GM12892 (cell line): ENCODE measurements around the gene GNB1L.
A peak's percentile ranks its signal among the peaks of the same experiment; 100 is the strongest.
"Not testable (repeated sequence)": the region's sequence is repeated elsewhere in the genome, so short reads cannot be mapped to it uniquely, and the experiment has no call there.

Source experiments
- DNase-seq: peaks from one replicate; pipeline ENCODE4 v3.0.0; 2011; ENCODE audit not compliant: insufficient read length
- FAIRE-seq: peaks from 2 replicates; lab custom pipeline; 2011; peaks lifted over from hg19 to GRCh38; lab: Jason Lieb, UNC
- POLR2A ChIP-seq: IDR thresholded peaks from 2 replicates; pipeline ENCODE4 v1.6.1; 2011; ENCODE audit warnings: low read depth, low read length, control low read depth
- POLR2AphosphoS5 ChIP-seq: IDR thresholded peaks from 2 replicates; pipeline ENCODE4 v1.6.1; 2011; ENCODE audit warnings: low read depth, low read length, control low read depth
- TAF1 ChIP-seq: IDR thresholded peaks from 2 replicates; pipeline ENCODE4 v1.6.1; 2011; ENCODE audit warnings: low read depth, mild to moderate bottlenecking, control low read depth, low read length, borderline replicate concordance

GNB1L gene

GRCh38 chr22:19832476-19833108 is 22.1 kb downstream of the GNB1L start:
- TF ChIP-seq POLR2AphosphoS5, result no peak
- no peak for TF ChIP-seq TAF1
- TF ChIP-seq POLR2A, result no peak
- FAIRE-seq (no peak), DNase-seq (no peak)

- not testable (repeated sequence) for FAIRE-seq, DNase-seq
These were observed 22.7 kb downstream of the GNB1L start for GRCh38 chr22:19831979-19832378.

- TF ChIP-seq POLR2AphosphoS5, result no peak
- TF ChIP-seq POLR2A, result no peak
- no peak for TF ChIP-seq TAF1
- no peak for FAIRE-seq
- no peak for DNase-seq
These were observed 23.7 kb downstream of the GNB1L start for GRCh38 chr22:19831016-19831415.

- DNase-seq (no peak), FAIRE-seq (no peak)
- no peak for TF ChIP-seq POLR2A
- TF ChIP-seq TAF1, result no peak
- TF ChIP-seq POLR2AphosphoS5, result no peak
These were observed 26.7 kb downstream of the GNB1L start for GRCh38 chr22:19828035-19828401.

- FAIRE-seq (peak; percentile 40), DNase-seq (no peak)
These were observed 27.2 kb downstream of the GNB1L start for GRCh38 chr22:19827341-19828034.

GRCh38 chr22:19826619-19826950 is 28.1 kb downstream of the GNB1L start:
- no peak for DNase-seq
- FAIRE-seq, result no peak
- TF ChIP-seq POLR2AphosphoS5 (no peak), TAF1 (no peak), POLR2A (no peak)

More at GRCh38 chr22:19827341-19828034, 27.2 kb downstream of the GNB1L start:
- no peak for TF ChIP-seq TAF1
- no peak for TF ChIP-seq POLR2AphosphoS5
- TF ChIP-seq POLR2A, result no peak

GRCh38 chr22:19825904-19826618 is 28.6 kb downstream of the GNB1L start:
- no peak for TF ChIP-seq POLR2AphosphoS5
- no peak for TF ChIP-seq POLR2A
- TF ChIP-seq TAF1, result no peak
- DNase-seq (no peak), FAIRE-seq (no peak)

- FAIRE-seq (no peak), DNase-seq (no peak)
- TF ChIP-seq TAF1 (no peak), POLR2AphosphoS5 (no peak), POLR2A (no peak)
These were observed 29.7 kb downstream of the GNB1L start for GRCh38 chr22:19824926-19825339.

- TF ChIP-seq POLR2AphosphoS5, result no peak
- no peak for TF ChIP-seq POLR2A
- no peak for DNase-seq
- no peak for FAIRE-seq
These were observed 30.3 kb downstream of the GNB1L start for GRCh38 chr22:19824212-19824925.

- FAIRE-seq (no peak), DNase-seq (no peak)
- TF ChIP-seq POLR2A (no peak), POLR2AphosphoS5 (no peak), TAF1 (no peak)
These were observed 30.8 kb downstream of the GNB1L start for GRCh38 chr22:19823902-19824211.

GRCh38 chr22:19823191-19823901 is 31.3 kb downstream of the GNB1L start:
- FAIRE-seq (no peak), DNase-seq (peak; percentile 12)
- TF ChIP-seq POLR2A (no peak), POLR2AphosphoS5 (no peak), TAF1 (no peak)
